HG02610 (cell line): Measurements from ENCODE around the gene EFHC1.
A peak's percentile ranks its signal among the peaks of the same experiment; 100 is the strongest.
"Not testable (repeated sequence)": the region's sequence is repeated elsewhere in the genome, so short reads cannot be mapped to it uniquely, and the experiment has no call there.

Experiments
- ATAC-seq: cut with Tn5 transposase; IDR thresholded peaks from one replicate; pipeline ENCODE4 v1.9.1; 2021; ENCODE audit warnings: mild to moderate bottlenecking, moderate library complexity; ENCODE audit not compliant: unreplicated experiment

EFHC1 gene, protein sequence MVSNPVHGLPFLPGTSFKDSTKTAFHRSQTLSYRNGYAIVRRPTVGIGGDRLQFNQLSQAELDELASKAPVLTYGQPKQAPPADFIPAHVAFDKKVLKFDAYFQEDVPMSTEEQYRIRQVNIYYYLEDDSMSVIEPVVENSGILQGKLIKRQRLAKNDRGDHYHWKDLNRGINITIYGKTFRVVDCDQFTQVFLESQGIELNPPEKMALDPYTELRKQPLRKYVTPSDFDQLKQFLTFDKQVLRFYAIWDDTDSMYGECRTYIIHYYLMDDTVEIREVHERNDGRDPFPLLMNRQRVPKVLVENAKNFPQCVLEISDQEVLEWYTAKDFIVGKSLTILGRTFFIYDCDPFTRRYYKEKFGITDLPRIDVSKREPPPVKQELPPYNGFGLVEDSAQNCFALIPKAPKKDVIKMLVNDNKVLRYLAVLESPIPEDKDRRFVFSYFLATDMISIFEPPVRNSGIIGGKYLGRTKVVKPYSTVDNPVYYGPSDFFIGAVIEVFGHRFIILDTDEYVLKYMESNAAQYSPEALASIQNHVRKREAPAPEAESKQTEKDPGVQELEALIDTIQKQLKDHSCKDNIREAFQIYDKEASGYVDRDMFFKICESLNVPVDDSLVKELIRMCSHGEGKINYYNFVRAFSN

DNA sequence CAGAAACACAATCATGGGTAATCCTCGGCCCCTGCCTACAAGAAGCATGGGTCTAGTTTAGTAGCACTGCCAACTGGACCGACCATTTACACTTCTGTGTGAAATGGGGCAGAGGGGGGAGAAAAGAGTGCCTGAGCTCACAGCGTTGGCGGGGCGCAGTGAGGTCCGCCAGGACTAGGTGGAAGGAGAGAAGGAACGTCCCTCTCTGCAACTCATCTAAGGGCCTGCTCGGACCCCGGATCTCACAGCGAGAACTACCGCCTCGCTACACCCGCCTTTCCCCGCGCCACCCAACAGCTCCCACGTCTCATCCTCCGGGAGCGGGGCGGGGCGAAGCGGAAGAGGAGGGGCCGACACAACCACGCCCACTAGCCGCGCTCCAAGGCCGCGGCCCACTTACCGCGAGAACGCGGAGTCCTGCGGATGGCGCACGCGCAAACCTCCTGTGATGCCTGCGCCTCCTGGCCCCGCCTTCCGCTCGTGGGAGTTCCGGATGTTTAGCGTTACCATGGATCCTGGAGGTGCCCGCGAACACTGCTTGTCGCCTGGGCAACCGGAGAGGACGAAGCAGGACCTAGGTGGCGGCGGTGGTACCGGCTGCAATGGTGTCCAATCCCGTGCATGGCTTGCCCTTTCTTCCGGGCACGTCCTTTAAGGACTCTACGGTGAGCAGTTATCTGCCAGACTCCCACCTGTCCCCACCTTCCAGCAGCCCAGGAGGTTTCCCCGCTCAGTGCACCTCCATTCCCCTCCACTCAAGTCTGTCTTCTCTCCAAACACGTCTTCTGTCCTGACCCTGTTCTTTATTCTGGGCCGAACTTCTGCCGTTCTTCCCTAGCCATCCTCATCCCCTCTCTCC lies at the start of gene EFHC1:
Gene EFHC1, plus strand, starts transcription at position 534 of the 859 bp plus-strand sequence. Its CDS starts 69 bp downstream, at position 603.
- peak; percentile 94 for ATAC-seq

- ATAC-seq, result no peak
These were observed 48.4 kb upstream of the EFHC1 start for GRCh38 chr6:52371656-52372191.

DNA sequence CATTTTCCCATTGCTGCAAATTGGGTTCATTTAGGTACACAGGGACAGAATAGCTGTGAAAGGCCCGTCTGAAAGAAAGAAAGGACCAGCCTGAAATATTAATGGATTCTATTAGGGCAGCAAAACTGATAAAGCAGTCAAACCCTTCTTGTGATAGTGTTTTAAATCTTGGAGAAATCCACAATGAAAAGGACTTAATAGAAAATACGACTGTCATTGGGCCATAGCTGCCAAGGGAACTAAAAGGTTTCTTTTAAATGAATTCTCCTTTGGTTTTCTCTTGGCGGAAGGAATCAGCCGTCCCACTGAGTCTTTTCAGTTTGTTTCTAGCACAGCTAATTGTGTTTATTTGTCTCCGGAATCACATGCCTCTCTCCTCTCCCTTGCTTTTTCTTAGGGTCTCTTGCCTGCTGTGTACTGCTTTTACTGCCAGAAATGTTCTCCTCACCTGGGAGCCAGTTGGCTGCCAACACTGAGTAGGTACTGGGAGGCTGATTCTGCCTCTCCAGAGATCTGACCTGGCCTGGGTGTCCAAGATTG lies 46.9 kb upstream of the EFHC1 start:
- no peak for ATAC-seq

DNA sequence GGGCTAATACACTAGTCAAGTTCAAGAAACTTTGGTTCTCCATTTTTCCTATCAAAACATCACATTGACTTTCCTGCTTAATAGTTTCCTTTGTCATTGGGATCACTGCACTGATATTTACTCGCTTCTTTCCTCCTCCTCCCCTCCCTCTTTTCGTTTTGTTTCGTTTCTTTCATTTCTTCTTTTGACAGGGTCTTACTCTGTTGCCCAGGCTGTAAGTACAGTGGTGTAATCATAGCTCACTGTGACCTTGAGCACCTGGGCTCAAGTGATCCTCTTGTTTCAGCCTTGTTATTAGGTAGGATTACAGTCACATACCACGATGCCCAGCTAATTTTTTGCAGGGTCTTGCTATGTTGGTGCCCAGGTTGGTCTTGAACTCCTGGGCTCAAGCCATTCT lies 45.9 kb upstream of the EFHC1 start:
- no peak for ATAC-seq

GRCh38 chr6:52375780-52376556 lies 44.2 kb upstream of the EFHC1 start:
- ATAC-seq, result no peak

DNA sequence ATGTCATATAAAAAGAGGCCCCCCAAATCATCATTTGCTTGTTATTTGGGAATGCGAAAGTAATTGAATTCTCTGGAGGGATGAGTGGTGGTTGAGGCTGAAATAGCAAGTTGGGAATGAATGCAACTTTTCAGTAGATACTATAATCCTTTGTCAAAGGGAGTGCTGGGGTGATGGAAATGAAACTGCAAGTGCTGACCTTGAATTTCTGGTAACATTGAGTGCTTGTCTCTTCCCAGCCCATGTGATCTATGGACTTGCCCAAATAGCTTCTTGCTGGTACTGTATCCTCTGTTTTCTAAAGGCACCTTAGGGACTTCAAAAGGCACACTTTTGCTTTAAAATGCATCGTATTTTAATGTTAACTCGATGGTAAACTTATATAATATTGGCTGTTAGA lies 43.4 kb upstream of the EFHC1 start:
- ATAC-seq, result no peak

GRCh38 chr6:52377538-52378221 lies 42.5 kb upstream of the EFHC1 start:
- peak; percentile 45 for ATAC-seq

- ATAC-seq, result no peak
These were observed 38.9 kb upstream of the EFHC1 start for GRCh38 chr6:52381249-52381648.

GRCh38 chr6:52384145-52384766 lies 35.9 kb upstream of the EFHC1 start:
- ATAC-seq, result no peak

DNA sequence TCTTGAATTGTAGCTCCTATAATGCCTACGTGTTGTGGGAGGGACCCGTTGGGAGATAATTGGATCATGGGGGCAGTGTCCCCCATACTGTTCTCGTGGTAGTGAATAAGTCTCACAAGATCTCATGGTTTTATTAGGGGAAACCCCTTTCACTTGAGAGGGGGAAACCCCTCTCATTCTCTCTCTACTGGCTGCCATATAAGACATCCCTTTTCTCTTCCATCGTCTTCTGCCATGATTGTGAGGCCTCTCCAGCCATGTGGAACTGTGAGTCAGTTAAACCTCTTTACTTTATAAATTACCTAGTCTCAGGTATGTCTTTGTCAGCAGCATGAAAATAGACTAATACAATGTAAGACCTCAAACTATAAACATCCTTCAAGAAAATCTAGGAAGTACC lies 35.1 kb upstream of the EFHC1 start:
- no peak for ATAC-seq

GRCh38 chr6:52388119-52388518 lies 32.0 kb upstream of the EFHC1 start:
- not testable (repeated sequence) for ATAC-seq

GRCh38 chr6:52388790-52389189 lies 31.4 kb upstream of the EFHC1 start:
- no peak for ATAC-seq

- ATAC-seq, result no peak
These were observed 30.9 kb upstream of the EFHC1 start for GRCh38 chr6:52389264-52389625.

DNA sequence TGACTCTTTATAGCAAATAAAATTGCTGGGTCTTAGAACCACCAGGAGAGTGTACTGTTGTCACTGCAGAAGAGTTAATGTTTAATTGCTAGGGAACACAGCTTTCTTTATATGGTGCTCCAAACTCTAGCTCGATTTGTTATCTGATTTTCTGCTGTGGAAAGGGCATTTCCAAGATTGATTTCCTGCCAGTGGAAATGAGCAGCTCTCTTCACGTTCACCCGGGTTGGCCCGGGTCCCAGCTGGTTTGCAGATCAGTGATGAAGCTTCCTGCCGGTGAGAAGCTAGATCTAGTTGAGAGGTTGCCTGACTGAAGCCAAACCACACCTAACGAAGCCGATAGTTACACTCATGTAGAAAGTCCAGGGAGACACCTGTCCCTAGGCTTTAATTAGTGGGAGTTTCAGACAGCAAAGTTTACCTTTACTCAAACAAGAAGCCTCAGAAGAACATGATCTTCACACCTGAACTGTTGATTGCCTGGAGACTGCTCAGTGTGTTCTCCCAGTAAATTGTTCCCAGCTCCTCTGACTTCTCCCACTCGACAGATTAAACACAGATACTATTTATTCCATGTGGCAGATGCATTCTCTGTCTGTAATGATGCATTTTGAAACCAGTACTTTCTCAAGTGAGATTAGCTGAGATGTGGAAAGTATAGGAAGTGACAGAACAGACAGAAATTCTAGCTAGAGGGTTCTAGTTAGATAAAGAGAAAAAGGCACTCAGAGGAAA lies 30.3 kb upstream of the EFHC1 start:
- peak; percentile 72 for ATAC-seq

- ATAC-seq, result peak; percentile 46
These were observed 29.8 kb upstream of the EFHC1 start for GRCh38 chr6:52390361-52390727.

- no peak for ATAC-seq
These were observed 28.5 kb upstream of the EFHC1 start for GRCh38 chr6:52391599-52391998.

GRCh38 chr6:52392944-52393343 lies 27.2 kb upstream of the EFHC1 start:
- ATAC-seq, result no peak

GRCh38 chr6:52393780-52394179 lies 26.4 kb upstream of the EFHC1 start:
- no peak for ATAC-seq

DNA sequence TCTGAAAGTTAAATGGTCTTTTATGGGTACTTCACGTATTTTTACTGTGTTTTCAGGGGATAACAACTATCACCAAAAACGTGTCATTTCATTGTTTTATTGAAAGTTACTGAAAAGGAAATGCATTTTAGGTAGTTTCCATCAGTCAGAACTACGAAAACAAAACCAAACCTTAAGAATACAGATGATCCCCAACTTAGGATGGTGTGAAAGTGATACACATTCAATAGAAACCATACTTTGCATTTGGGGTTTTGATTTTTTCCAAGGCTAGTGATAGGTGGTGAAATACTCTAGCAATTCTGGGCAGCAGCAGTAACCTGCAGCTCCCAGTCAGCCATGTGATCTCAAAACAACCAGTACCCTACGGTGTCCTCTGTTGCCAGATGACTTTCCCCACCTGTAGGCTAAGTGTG lies 25.9 kb upstream of the EFHC1 start:
- ATAC-seq, result peak; percentile 39
